ENCODE measurements around the gene PUM1. TPM values are rescaled to one million over a fixed set of nuclear protein-coding genes. Genes with fewer than 3 reads are reported as not detected.
A peak's percentile ranks its signal among the peaks of the same experiment; 100 is the strongest.

The PUM1 gene
- total and polyA plus RNA-seq, 10 donors: 14.9 to 122 (median 82.5) TPM

GRCh38 chr1:31110846-31111245 is 45.3 kb upstream of the PUM1 start:
- Histone ChIP-seq H3K36me3 (no peaks in the 10 kb centered on the region), H3K9me3 (no peaks in the 10 kb centered on the region), H3K27me3 (replicated peaks in 1 of 7) (peaks cover 0 to 12% (median 0%) of the 10 kb centered on the region in 7 donors), H3K27ac (no peak overlapping the region), H3K4me1 (peaks cover 0 to 18% (median 0%) of the 10 kb centered on the region in 6 donors), H3K4me3 (no peak overlapping the region)
- no peak for DNase-seq
- WGBS, 5 donors: 76 to 91% (median 86%) methylated on average over 7 of the region's 7 CpGs
- TF ChIP-seq POLR2AphosphoS5 (IDR thresholded peaks at IDR 0.05) (no peak), POLR2A (IDR thresholded peaks at IDR 0.05) (no peak)
- TF ChIP-seq, protein P1, sequence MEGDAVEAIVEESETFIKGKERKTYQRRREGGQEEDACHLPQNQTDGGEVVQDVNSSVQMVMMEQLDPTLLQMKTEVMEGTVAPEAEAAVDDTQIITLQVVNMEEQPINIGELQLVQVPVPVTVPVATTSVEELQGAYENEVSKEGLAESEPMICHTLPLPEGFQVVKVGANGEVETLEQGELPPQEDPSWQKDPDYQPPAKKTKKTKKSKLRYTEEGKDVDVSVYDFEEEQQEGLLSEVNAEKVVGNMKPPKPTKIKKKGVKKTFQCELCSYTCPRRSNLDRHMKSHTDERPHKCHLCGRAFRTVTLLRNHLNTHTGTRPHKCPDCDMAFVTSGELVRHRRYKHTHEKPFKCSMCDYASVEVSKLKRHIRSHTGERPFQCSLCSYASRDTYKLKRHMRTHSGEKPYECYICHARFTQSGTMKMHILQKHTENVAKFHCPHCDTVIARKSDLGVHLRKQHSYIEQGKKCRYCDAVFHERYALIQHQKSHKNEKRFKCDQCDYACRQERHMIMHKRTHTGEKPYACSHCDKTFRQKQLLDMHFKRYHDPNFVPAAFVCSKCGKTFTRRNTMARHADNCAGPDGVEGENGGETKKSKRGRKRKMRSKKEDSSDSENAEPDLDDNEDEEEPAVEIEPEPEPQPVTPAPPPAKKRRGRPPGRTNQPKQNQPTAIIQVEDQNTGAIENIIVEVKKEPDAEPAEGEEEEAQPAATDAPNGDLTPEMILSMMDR (IDR thresholded peaks at IDR 0.05 in 8 of 11, conservative IDR thresholded peaks at IDR 0.05 in 3 of 11): no peak
- intact Hi-C loops (cut with DNase I; ENCODE audit: low total_unique reads): no loop called here

- Histone ChIP-seq H3K9me3 (no peaks in the 10 kb centered on the region), H3K27ac (peak overlapping the region in 4 of 8 donors; percentile 55 to 73 (median 60)), H3K27me3 (replicated peaks in 1 of 7) (no peaks in the 10 kb centered on the region), H3K4me3 (no peak overlapping the region), H3K4me1 (peaks cover 0 to 18% (median 0%) of the 10 kb centered on the region in 6 donors), H3K36me3 (no peaks in the 10 kb centered on the region)
- 61 to 77% (median 73%) methylated on average over 5 of the region's 5 CpGs for whole genome bisulfite sequencing, 5 donors
- DNase-seq: no peak
- intact Hi-C loops (cut with DNase I; ENCODE audit: low total_unique reads): no loop called here
- TF ChIP-seq, protein P1 (IDR thresholded peaks at IDR 0.05 in 8 of 11, conservative IDR thresholded peaks at IDR 0.05 in 3 of 11): no peak
- TF ChIP-seq POLR2A (IDR thresholded peaks at IDR 0.05) (no peak), POLR2AphosphoS5 (IDR thresholded peaks at IDR 0.05) (no peak)
Measured at GRCh38 chr1:31108861-31109260, 43.3 kb upstream of the PUM1 start.

GRCh38 chr1:31105646-31106045 is 40.1 kb upstream of the PUM1 start:
- intact Hi-C loops (cut with DNase I; ENCODE audit: low total_unique reads): no loop called here
- H3K27me3 ChIP-seq (replicated peaks in 1 of 7): no peaks in the 10 kb centered on the region
- no peak for DNase-seq

GRCh38 chr1:31102501-31102950 is 37.0 kb upstream of the PUM1 start:
- Histone ChIP-seq H3K27me3 (replicated peaks in 1 of 7) (no peaks in the 10 kb centered on the region), H3K36me3 (no peaks in the 10 kb centered on the region), H3K27ac (peak overlapping the region in 5 of 8 donors; percentile 20 to 80 (median 67)), H3K4me3 (no peak overlapping the region), H3K9me3 (no peaks in the 10 kb centered on the region), H3K4me1 (peaks cover 0 to 33% (median 10%) of the 10 kb centered on the region in 6 donors)
- TF ChIP-seq POLR2AphosphoS5 (IDR thresholded peaks at IDR 0.05) (peak in 2 of 3 donors; percentile 63 to 70), POLR2A (IDR thresholded peaks at IDR 0.05) (no peak)
- TF ChIP-seq, protein P1 (IDR thresholded peaks at IDR 0.05 in 8 of 11, conservative IDR thresholded peaks at IDR 0.05 in 3 of 11): no peak
- intact Hi-C loops (cut with DNase I; ENCODE audit: low total_unique reads): no loop called here
- no peak for DNase-seq
- 38 to 64% (median 45%) methylated on average over 5 of the region's 5 CpGs for WGBS, 5 donors

More at GRCh38 chr1:31105646-31106045, 40.1 kb upstream of the PUM1 start:
- 86 to 93% (median 90%) methylated on average over 8 of the region's 8 CpGs for WGBS, 5 donors
- TF ChIP-seq POLR2A (IDR thresholded peaks at IDR 0.05): no peak
- Histone ChIP-seq H3K4me3 (no peak overlapping the region), H3K27ac (no peak overlapping the region), H3K36me3 (no peaks in the 10 kb centered on the region), H3K4me1 (peaks cover 0 to 44% (median 10%) of the 10 kb centered on the region in 6 donors), H3K9me3 (no peaks in the 10 kb centered on the region)
